ENCODE data around the gene GTF2H2C. TPM values are rescaled to one million over a fixed set of nuclear protein-coding genes. Genes with fewer than 3 reads are reported as not detected.
A peak's percentile ranks its signal among the peaks of the same experiment; 100 is the strongest.
"Not testable (repeated sequence)": the region's sequence is repeated elsewhere in the genome, so short reads cannot be mapped to it uniquely, and the experiment has no call there.

GTF2H2C gene
- total and polyA plus RNA-seq, 2 experiments from 2014 or later = 52.2 to 61.6 TPM

GRCh38 chr5:69544602-69545001, 15.4 kb upstream of the GTF2H2C start:
- not testable (repeated sequence) for H4K20me1 ChIP-seq (replicated peaks; ENCODE audit: insufficient read depth); DNase-seq (ENCODE audit: low spot score); H3F3A ChIP-seq (replicated peaks; ENCODE audit: low read depth); H3K27me3 Mint-ChIP-seq (ENCODE audit: insufficient read depth, low read depth, poor library complexity); H3K36me3 ChIP-seq (ENCODE audit: insufficient read depth); H3K9me2 ChIP-seq (ENCODE audit: insufficient read depth); H3K36me3 Mint-ChIP-seq (ENCODE audit: low read depth); H3K9me3 Mint-ChIP-seq; H3K79me2 ChIP-seq (replicated peaks; ENCODE audit: insufficient read depth); H2AFZ ChIP-seq; H3K4me3 Mint-ChIP-seq; H3K4me3 ChIP-seq; H3K4me2 ChIP-seq; H3K27ac Mint-ChIP-seq; H3K27me3 ChIP-seq (ENCODE audit: insufficient read depth); ATAC-seq; H3K4me1 Mint-ChIP-seq; H3K4me1 ChIP-seq (ENCODE audit: insufficient read depth); H3K27ac ChIP-seq (ENCODE audit: low read depth)

GRCh38 chr5:69560587-69561431, 818 bp downstream of the GTF2H2C start:
- H3K9me2 ChIP-seq (ENCODE audit: insufficient read depth); H3K4me1 ChIP-seq (ENCODE audit: insufficient read depth); H3F3A ChIP-seq (replicated peaks; ENCODE audit: low read depth); ATAC-seq; H3K79me2 ChIP-seq (replicated peaks; ENCODE audit: insufficient read depth); H3K4me1 Mint-ChIP-seq; H3K27ac Mint-ChIP-seq; H3K36me3 ChIP-seq (ENCODE audit: insufficient read depth); H3K36me3 Mint-ChIP-seq (ENCODE audit: low read depth); H3K27me3 ChIP-seq (ENCODE audit: insufficient read depth); H2AFZ ChIP-seq; H3K27ac ChIP-seq (ENCODE audit: low read depth); H3K9me3 Mint-ChIP-seq; H3K27me3 Mint-ChIP-seq (ENCODE audit: insufficient read depth, low read depth, poor library complexity); H4K20me1 ChIP-seq (replicated peaks; ENCODE audit: insufficient read depth): not testable (repeated sequence)
- H3K4me3 Mint-ChIP-seq = peak overlapping the region; percentile 66; the same call in 2 of the 3 replicates
- peak; percentile 0 for DNase-seq (ENCODE audit: low spot score)
- Histone ChIP-seq H3K4me3 (peak overlapping the region; percentile 52), H3K4me2 (peak overlapping the region; percentile 68)

- not testable (repeated sequence) for H3K9me3 Mint-ChIP-seq; H3K27ac ChIP-seq (ENCODE audit: low read depth); H3K4me1 Mint-ChIP-seq; H3K36me3 ChIP-seq (ENCODE audit: insufficient read depth); H3K27me3 ChIP-seq (ENCODE audit: insufficient read depth); H3K4me3 Mint-ChIP-seq; H3K79me2 ChIP-seq (replicated peaks; ENCODE audit: insufficient read depth); H3K4me3 ChIP-seq; H3K4me2 ChIP-seq; H3K27me3 Mint-ChIP-seq (ENCODE audit: insufficient read depth, low read depth, poor library complexity); ATAC-seq; H3K27ac Mint-ChIP-seq; H3K9me2 ChIP-seq (ENCODE audit: insufficient read depth); H3K36me3 Mint-ChIP-seq (ENCODE audit: low read depth); H2AFZ ChIP-seq; H4K20me1 ChIP-seq (replicated peaks; ENCODE audit: insufficient read depth); DNase-seq (ENCODE audit: low spot score); H3F3A ChIP-seq (replicated peaks; ENCODE audit: low read depth); H3K4me1 ChIP-seq (ENCODE audit: insufficient read depth)
Measured at GRCh38 chr5:69566172-69566571, 6.2 kb downstream of the GTF2H2C start.

GRCh38 chr5:69568072-69568471, 8.1 kb downstream of the GTF2H2C start:
- not testable (repeated sequence) for H2AFZ ChIP-seq; H3F3A ChIP-seq (replicated peaks; ENCODE audit: low read depth); H3K4me1 ChIP-seq (ENCODE audit: insufficient read depth); DNase-seq (ENCODE audit: low spot score); H3K79me2 ChIP-seq (replicated peaks; ENCODE audit: insufficient read depth); H3K4me2 ChIP-seq; H3K27me3 Mint-ChIP-seq (ENCODE audit: insufficient read depth, low read depth, poor library complexity); H3K9me2 ChIP-seq (ENCODE audit: insufficient read depth); H3K27ac Mint-ChIP-seq; H3K36me3 Mint-ChIP-seq (ENCODE audit: low read depth); H3K4me1 Mint-ChIP-seq; H4K20me1 ChIP-seq (replicated peaks; ENCODE audit: insufficient read depth); ATAC-seq; H3K36me3 ChIP-seq (ENCODE audit: insufficient read depth); H3K27me3 ChIP-seq (ENCODE audit: insufficient read depth); H3K4me3 ChIP-seq; H3K27ac ChIP-seq (ENCODE audit: low read depth); H3K9me3 Mint-ChIP-seq; H3K4me3 Mint-ChIP-seq

GRCh38 chr5:69583356-69583755, 23.4 kb downstream of the GTF2H2C start:
- not testable (repeated sequence) for H3K4me3 ChIP-seq; DNase-seq (ENCODE audit: low spot score); H3K27ac ChIP-seq (ENCODE audit: low read depth); H2AFZ ChIP-seq; H3K4me1 ChIP-seq (ENCODE audit: insufficient read depth); H3K4me1 Mint-ChIP-seq; H3K36me3 ChIP-seq (ENCODE audit: insufficient read depth); H3F3A ChIP-seq (replicated peaks; ENCODE audit: low read depth); H3K9me2 ChIP-seq (ENCODE audit: insufficient read depth); H3K27me3 Mint-ChIP-seq (ENCODE audit: insufficient read depth, low read depth, poor library complexity); H4K20me1 ChIP-seq (replicated peaks; ENCODE audit: insufficient read depth); H3K79me2 ChIP-seq (replicated peaks; ENCODE audit: insufficient read depth); H3K9me3 Mint-ChIP-seq; H3K4me2 ChIP-seq; H3K27ac Mint-ChIP-seq; ATAC-seq; H3K36me3 Mint-ChIP-seq (ENCODE audit: low read depth); H3K27me3 ChIP-seq (ENCODE audit: insufficient read depth); H3K4me3 Mint-ChIP-seq

GRCh38 chr5:69596114-69596840, 36.3 kb downstream of the GTF2H2C start:
- H3K4me3 Mint-ChIP-seq; H3K9me2 ChIP-seq (ENCODE audit: insufficient read depth); H3K27me3 Mint-ChIP-seq (ENCODE audit: insufficient read depth, low read depth, poor library complexity); H2AFZ ChIP-seq; H3K27me3 ChIP-seq (ENCODE audit: insufficient read depth); H3K9me3 Mint-ChIP-seq; H3K4me3 ChIP-seq; H3K27ac ChIP-seq (ENCODE audit: low read depth); H3K27ac Mint-ChIP-seq; H3K36me3 ChIP-seq (ENCODE audit: insufficient read depth); ATAC-seq; H3F3A ChIP-seq (replicated peaks; ENCODE audit: low read depth); H3K4me1 ChIP-seq (ENCODE audit: insufficient read depth); H3K79me2 ChIP-seq (replicated peaks; ENCODE audit: insufficient read depth); H4K20me1 ChIP-seq (replicated peaks; ENCODE audit: insufficient read depth); H3K4me2 ChIP-seq; H3K36me3 Mint-ChIP-seq (ENCODE audit: low read depth); DNase-seq (ENCODE audit: low spot score); H3K4me1 Mint-ChIP-seq: not testable (repeated sequence)

Measured in GM23338 (cell line).